GM21515 (cell line): Measurements from ENCODE around the gene RUNDC3A.
"Not testable (repeated sequence)": the region's sequence is repeated elsewhere in the genome, so short reads cannot be mapped to it uniquely, and the experiment has no call there.

Experiments
- ATAC-seq: cut with Tn5 transposase; IDR thresholded peaks from one replicate; pipeline ENCODE4 v1.9.1; 2021; ENCODE audit not compliant: unreplicated experiment

The RUNDC3A gene

DNA sequence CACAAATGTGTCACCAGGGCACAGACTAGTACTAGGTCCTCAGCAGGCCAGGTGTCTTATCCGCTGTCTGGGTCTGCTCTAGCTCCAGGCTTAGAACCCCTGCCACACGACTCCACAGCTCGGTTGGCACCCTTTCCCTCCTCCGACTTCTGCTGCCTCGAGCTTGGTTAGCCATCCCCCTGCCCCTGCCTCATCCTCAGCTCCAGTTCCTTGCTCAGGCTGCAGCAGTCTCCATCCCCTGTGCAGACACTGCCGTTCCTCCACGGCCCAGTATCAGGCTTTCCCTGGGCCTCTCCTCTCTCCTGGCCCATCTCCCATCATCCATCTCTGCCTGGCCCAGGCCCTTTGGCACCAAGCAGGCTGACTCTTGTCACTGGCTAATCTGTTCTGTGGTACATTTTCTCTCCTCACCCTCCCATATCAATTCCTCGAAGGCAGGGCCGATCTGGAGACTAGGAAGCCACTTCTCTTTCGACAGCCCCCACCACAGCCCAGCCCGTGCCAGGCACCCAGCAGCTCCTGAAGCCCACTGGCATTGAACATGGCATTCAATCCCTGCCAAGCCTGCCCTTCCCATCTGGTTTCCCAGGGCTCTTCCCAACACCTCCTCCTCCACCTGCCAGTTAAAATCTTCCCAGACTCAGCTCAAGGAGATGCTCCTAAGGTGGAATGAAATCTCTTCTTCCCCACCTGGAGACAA, 35.3 kb downstream of the RUNDC3A start:
- no peak for ATAC-seq

DNA sequence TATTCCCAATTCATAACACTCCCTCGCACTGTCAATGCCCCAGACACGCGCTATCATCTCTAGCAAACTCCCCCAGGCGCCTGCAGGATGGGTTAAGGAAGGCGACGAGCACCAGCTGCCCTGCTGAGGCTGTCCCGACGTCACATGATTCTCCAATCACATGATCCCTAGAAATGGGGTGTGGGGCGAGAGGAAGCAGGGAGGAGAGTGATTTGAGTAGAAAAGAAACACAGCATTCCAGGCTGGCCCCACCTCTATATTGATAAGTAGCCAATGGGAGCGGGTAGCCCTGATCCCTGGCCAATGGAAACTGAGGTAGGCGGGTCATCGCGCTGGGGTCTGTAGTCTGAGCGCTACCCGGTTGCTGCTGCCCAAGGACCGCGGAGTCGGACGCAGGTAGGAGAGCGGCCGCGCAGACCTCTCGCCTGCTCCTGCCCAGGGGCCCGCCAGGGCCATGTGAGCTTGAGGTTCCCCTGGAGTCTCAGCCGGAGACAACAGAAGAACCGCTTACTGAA, 36.6 kb downstream of the RUNDC3A start, which contains the start of gene GRN:
GRN (plus strand) TSS at position 364 of the 515 bp plus-strand sequence. CDS start 3,863 bp downstream, outside the sequence.
- ATAC-seq: peak; percentile 59

DNA sequence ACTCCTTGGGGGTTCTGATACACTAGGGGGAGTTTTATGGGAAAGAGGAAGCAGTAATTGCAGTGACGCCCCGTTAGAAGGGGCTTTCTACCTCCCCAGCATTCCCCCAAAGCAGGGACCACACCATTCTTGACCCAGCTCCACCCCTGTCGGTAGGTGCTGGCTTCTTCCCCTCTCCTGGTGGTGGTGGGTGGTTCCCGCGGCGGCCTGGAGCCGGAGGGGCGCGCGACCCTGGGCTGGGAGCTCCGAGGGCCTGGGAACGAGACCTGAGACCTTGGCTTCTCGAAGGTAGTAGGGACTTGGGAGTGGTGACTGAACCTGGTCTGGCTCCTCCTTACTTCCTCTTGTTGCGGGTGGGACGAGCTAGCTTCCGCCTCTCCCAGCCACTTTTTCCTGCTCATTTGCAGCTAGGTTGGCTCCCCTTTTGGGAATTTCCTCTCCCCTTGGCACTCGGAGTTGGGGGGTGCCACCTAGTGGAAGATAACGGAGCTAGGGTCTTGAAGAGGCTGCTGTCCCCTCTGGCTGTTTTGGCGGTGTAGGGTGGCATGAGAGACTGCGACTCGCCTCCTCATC, 37.1 kb downstream of the RUNDC3A start:
- ATAC-seq: peak; percentile 2

DNA sequence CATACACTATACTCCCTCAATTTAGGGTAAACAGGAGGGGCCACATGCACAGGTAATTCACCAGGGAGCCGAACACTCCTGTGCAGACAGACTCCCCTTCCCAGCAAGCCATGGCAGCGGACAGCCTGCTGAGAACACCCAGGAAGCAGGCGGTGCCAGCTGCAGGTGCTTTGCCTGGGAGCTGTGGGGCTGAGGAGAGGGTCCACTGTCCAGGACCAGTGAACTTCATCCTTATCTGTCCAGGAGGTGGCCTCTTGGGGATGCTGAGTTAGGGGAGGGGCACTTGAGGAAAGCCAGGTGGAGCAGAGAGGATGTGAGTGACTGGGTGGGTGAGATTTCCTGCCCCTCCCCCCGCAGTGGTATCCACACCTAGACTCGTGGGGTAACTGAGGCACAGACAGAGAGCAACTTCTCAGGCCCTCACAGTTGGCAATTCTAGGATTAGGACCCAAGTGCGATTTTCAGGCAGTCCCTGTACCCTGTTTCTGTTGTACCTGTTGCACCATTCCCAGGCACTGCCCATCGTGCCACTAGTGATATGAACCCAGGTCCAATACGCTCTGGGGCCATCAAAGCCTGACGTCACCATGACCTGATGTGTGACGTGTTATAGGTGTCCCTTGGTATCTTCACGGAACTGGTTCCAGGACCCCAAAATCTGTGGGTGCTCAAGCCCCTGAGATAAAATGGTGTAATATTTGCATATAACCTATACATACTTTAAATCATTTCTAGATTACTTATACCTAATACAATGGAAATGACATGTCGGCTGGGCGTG, 37.9 kb downstream of the RUNDC3A start:
- ATAC-seq: no peak

DNA sequence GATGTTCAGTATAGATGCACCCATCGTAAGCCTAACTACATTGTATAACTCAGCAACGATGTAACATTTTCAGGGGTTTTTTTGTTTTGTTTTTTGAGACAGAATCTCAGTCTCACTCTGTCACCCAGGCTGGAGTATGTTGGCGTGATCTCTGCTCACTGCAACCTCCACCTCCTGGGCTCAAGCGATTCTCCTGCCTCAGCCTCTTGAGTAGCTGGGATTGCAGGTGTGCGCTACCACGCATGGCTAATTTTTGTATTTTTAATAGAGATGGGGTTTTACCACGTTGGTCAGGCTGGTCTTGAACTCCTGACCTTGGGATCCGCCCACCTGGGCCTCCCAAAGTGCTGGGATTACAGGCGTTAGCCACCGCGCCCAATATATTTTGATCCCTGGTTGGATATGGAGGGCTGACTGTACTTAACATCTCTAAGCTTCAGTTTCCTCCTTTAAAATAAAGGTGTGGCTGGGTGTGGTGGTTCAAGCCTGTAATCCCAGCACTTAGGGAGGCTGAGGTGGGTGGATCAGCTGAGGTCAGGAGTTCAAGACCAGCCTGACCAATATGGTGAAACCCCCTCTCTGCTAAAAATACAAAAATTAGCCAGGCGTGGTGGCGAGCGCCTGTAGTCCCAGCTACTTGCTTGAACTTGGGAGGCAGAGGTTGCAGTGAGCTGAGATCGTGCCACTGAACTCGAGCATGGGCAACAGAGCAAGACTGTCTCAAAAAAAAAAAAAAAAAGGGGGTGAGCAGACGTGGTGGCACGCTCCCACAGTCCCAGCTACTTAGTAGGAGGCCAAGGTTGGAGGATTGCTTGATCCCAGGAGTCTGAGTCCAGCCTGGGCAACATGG, 39.0 kb downstream of the RUNDC3A start:
- not testable (repeated sequence) for ATAC-seq

DNA sequence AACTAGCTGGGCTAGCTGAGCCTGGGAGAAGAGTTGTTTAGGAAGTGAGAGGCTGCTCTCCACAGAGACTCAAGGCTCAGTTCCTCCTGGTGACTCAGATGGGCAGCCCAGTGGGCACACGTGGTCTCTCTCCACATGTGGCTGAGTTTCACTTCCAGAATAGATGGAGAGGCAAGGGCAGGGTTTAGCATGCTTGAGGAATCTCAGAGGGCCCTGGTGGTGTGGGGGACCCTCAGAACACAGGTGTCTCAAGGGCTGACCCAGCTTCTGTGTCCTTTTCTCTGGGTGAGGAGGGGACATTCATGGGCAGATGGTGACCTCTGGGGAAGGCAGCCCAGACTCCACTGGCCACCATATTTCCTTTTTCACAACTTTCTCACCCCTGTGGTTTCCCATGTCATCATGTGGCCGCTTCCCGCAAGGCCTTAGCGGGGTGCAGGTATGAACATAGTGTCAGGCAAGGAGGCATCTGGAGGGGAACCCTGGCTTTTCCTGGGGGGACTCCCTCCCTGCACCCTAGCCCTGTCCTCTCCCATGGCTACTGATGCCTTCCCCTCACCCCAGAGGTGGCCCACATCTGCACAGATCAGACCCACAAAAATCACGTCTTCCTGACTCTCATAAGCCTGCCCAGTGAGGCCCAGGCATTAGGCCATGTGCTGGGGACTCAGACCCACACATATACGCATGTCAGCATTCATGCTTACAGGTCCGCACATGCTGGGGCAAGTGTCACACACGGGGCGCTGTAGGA, 40.0 kb downstream of the RUNDC3A start:
- ATAC-seq: peak; percentile 36

DNA sequence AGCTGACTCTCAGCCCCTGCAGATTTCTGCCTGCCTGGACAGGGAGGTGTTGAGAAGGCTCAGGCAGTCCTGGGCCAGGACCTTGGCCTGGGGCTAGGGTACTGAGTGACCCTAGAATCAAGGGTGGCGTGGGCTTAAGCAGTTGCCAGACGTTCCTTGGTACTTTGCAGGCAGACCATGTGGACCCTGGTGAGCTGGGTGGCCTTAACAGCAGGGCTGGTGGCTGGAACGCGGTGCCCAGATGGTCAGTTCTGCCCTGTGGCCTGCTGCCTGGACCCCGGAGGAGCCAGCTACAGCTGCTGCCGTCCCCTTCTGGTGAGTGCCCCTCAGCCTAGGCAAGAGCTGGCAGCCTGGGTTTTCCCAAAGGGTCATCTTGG, 40.6 kb downstream of the RUNDC3A start:
- ATAC-seq: no peak

DNA sequence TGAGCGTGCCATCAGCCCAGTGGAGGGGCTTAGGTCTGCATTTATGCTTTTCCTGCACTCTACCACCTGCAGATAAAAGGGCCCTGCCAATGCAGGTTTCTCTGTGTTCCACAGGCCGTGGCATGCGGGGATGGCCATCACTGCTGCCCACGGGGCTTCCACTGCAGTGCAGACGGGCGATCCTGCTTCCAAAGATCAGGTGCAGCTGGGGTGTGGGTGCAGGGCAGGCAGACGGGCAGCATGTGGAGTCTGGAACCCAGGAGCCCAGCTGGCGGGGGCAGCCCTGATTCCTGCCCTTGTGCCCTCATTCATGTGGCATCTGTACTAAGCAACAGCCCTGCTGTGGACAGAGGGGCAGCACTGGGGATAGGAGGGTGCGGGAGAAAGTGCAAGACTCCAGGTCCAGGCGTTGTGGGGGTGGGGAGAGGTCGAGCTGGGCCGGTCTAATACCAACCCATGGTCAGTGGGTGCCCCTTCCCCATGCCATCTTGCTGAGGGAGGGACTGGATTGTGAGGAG, 41.2 kb downstream of the RUNDC3A start:
- ATAC-seq: no peak

DNA sequence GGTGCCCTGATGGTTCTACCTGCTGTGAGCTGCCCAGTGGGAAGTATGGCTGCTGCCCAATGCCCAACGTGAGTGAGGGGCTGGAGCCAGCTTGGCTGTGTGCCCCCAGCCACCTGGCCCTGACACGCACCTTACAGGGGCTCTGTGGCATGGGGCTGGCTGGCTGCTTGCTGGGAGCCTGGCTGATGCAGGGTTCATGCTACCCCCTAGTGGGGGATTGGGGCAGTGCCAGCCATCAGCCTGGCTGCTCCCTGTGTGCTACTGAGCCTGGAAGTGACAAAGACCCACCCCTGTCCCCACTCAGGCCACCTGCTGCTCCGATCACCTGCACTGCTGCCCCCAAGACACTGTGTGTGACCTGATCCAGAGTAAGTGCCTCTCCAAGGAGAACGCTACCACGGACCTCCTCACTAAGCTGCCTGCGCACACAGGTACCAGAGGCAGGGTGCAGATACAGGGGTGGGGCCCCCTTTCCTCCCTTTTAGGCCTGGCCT, 42.4 kb downstream of the RUNDC3A start:
- ATAC-seq: no peak

DNA sequence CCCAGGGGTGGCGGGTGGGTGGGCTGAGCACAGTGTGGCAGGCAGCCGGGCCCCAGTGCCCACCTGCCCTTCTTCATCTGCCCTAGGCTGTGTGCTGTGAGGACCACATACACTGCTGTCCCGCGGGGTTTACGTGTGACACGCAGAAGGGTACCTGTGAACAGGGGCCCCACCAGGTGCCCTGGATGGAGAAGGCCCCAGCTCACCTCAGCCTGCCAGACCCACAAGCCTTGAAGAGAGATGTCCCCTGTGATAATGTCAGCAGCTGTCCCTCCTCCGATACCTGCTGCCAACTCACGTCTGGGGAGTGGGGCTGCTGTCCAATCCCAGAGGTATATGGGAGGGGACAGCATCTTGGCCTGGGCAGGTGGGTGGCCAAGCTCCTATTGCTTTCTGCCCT, 43.1 kb downstream of the RUNDC3A start:
- ATAC-seq: no peak

DNA sequence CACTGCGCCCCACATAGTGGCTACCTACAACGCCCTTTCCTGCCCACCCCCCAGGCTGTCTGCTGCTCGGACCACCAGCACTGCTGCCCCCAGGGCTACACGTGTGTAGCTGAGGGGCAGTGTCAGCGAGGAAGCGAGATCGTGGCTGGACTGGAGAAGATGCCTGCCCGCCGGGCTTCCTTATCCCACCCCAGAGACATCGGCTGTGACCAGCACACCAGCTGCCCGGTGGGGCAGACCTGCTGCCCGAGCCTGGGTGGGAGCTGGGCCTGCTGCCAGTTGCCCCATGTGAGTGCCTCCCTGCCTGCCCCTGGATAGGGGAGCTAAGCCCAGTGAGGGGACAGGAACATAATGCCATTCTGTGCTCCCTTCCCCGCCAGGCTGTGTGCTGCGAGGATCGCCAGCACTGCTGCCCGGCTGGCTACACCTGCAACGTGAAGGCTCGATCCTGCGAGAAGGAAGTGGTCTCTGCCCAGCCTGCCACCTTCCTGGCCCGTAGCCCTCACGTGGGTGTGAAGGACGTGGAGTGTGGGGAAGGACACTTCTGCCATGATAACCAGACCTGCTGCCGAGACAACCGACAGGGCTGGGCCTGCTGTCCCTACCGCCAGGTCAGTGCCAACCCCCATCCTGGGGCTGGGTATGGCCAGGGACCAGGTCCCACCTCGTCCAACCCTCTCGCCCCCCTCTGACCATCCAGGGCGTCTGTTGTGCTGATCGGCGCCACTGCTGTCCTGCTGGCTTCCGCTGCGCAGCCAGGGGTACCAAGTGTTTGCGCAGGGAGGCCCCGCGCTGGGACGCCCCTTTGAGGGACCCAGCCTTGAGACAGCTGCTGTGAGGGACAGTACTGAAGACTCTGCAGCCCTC, 43.8 kb downstream of the RUNDC3A start:
- ATAC-seq: no peak

DNA sequence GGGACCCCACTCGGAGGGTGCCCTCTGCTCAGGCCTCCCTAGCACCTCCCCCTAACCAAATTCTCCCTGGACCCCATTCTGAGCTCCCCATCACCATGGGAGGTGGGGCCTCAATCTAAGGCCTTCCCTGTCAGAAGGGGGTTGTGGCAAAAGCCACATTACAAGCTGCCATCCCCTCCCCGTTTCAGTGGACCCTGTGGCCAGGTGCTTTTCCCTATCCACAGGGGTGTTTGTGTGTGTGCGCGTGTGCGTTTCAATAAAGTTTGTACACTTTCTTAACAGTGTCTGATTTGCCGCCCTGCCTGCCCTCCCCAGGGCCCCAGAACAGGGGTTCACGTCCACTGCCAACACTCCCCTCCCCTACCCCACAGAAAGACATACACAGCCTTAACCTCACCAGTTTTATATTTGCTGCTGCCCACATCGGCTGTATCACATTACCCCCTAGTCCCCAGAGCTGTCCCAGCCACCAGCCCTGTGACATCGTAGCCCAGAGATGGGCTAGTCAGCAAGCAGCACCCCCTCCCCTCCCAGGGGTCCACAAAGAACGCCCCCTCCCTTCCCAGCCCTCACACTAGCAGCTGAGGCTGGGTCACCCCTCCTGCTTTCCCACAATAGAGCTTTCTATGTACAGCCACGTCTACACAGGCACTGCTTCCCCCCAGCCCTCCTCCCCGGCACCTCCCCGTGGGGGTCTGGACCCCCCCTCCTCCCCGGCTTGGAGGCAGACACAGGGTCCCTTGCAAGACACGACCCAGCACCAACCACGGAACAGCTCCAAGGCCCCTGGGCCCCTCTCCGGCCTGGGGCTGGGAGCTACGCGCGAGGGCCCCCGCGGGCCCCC, 44.6 kb downstream of the RUNDC3A start:
- ATAC-seq: no peak

DNA sequence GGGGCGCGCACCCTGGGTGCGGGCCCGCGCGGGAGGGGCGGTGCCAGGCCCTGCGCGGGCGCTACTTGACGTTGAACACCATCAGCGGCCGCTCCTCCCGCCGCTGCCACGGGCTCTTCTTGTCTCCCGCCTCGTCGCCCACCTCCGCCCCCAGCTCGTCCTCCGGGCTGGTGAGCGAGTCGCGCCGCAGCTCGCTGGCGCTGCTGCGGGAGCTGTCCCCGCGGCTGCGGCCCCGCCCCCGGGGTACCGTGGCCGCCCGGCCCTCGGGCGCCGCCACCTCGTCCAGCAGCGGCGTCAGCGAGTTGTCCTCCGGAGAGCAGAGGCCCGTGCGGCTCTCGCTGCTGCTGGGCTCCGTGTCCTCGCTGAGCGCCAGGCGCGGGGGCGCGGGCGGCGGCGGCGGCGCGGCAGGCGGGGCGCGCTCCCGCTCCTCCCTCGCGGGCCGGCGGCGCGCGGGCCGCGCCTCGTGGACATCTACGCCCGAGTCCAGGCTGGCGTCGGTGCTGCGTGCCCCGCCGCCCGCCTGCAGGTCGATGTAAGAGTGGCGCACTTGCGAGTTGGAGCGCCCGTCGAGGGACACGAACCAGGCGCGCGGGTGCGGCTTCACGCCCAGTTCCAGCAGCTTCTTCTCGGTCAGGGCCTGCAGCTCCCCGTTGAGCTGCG, 45.4 kb downstream of the RUNDC3A start:
- no peak for ATAC-seq

DNA sequence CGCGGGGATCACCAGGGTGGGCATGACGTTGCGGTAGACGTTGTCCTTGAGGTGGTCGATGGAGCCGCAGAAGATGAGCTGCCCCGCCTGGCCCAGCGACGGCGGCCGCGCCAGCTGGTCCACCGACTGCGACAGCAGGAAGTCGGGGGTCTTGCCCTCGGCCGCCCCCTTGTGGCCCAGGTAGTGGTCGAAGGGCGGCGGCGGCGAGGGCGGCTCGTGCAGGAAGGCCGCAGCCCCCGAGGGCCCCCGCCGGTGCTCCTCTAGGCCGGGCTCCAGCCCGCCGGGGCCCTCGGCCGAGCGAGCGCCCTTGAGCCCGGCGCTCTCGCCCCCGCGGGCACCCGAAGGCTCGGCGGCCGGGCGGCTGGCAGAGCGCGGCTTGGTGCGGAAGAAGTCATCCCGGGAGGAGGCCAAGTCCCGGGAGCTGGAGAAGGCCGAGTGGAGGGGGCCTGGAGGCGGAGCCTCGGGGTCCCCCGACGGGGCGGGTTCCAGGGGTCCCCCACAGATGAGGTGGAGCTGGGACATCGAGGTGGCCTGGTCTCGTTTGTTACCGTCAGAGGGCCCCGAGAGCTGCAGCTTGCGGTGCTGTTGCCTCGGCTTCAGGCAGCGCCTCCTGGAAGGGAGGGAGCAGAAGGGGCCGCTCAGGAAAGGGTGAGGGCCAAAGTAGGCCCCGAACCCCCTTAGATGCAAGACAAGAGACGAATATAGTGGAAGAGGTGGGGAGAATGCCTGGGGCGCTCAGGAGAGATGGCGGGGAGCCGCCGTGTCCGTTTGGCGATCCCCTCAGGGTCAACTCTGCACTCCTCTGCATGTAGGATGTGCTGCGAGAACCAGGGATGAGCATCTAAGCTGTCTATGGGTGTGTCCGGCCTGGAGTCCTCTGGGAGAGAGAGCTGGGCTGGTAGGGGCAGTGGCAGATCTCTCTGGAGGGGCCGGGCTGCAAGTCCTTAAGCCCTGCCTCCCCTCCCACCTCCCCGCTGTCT, 46.5 kb downstream of the RUNDC3A start:
- no peak for ATAC-seq

DNA sequence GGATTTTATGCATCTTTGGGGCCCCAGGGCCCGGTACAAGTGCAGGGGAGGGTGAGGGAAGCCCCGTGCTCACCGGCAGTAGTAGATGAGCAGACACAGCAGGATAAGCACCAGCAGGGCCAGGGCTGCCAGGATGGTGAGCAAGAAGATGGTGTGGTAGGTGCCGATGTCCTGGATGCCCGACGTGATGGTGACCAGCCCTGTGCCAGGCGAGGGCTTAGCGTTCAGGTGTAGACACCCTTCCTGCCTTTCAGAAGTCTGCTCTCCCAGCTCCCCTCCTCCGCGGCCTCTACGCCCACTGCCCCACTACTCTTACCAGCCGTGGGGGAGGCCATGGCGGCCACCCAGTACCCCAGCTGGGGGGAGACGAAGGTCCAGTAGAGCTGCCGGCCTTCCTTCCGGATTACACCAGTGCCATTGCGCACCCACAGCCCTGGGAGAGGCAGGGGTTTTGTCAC, 47.3 kb downstream of the RUNDC3A start:
- ATAC-seq: no peak

DNA sequence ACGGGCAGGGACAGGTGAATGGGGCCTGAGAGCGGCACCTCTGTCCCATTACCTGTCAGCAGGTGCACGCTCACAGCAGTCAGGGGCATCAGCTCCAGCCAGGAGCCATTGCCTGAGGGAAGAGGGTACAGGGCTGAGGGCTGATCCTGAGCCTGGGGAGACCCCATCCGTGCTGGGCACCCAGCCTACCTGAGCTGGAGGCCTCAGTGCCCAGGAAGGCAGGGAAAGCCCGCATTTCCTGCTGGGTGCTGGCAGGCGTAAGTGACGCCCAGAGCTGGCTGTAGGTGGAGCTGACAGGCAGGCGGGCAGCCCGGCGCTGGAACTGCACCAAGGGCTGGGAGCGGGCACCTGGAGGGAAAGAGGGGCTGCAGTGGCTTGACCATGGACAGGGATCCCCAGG, 47.8 kb downstream of the RUNDC3A start:
- no peak for ATAC-seq
